SK-N-SH treated with all-trans-retinoic acid at 6 μM for 48 hours (cell line): ENCODE results near the gene VMP1.

Experiments used
- ATAC-seq: fragments of 200-7000 bp; cut with Tn5 transposase; 3 replicates; pipeline ENCODE4 v1.9.1; 2020; ENCODE audit warnings: mild to moderate bottlenecking, moderate library complexity
- BACH2 ChIP-seq: fragments of 250-450 bp; sonication (Bioruptor Pico); IDR thresholded peaks from 2 replicates; pipeline ENCODE4 v1.9.0; 2021; ENCODE audit warnings: mild to moderate bottlenecking, borderline replicate concordance
- CSDC2 ChIP-seq: fragments of 250-450 bp; sonication (Bioruptor Pico); IDR thresholded peaks from 2 replicates; pipeline ENCODE4 v1.5.0; 2020; ENCODE audit warnings: mild to moderate bottlenecking, moderate library complexity
- CSRNP3 ChIP-seq: fragments of 250-450 bp; sonication (Bioruptor Pico); IDR thresholded peaks from 2 replicates; pipeline ENCODE4 v1.5.1; 2021; ENCODE audit warnings: mild to moderate bottlenecking, moderate library complexity
- GLIS3 ChIP-seq: fragments of 250-450 bp; sonication (Bioruptor Pico); IDR thresholded peaks from 2 replicates; pipeline ENCODE4 v1.5.0; 2020; ENCODE audit warnings: mild to moderate bottlenecking, moderate library complexity
- ISL1 ChIP-seq: fragments of 250-450 bp; sonication (Bioruptor Pico); IDR thresholded peaks from 2 replicates; pipeline ENCODE4 v2.1.2; 2022; ENCODE audit warnings: mild to moderate bottlenecking, moderate library complexity
- OSR1 ChIP-seq: fragments of 250-450 bp; sonication (Bioruptor Pico); IDR thresholded peaks from 2 replicates; pipeline ENCODE4 v1.8.0; 2022; ENCODE audit warnings: moderate library complexity, mild to moderate bottlenecking, inconsistent platforms
- POU6F1 ChIP-seq: fragments of 250-450 bp; sonication (Bioruptor Pico); IDR thresholded peaks from 2 replicates; pipeline ENCODE4 v1.8.0; 2021; ENCODE audit warnings: low read depth, mild to moderate bottlenecking, moderate library complexity, borderline replicate concordance
- PPARA ChIP-seq: fragments of 250-450 bp; sonication (Bioruptor Pico); IDR thresholded peaks from 2 replicates; pipeline ENCODE4 v1.5.0; 2020; ENCODE audit warnings: mild to moderate bottlenecking, borderline replicate concordance
- RARB ChIP-seq: fragments of 250-450 bp; sonication (Bioruptor Pico); IDR thresholded peaks from 2 replicates; pipeline ENCODE4 v1.8.0; 2021; ENCODE audit warnings: mild to moderate bottlenecking, moderate library complexity
- SNAI2 ChIP-seq: fragments of 250-450 bp; sonication (Bioruptor Pico); IDR thresholded peaks from 2 replicates; pipeline ENCODE4 v1.5.0; 2020; ENCODE audit warnings: mild to moderate bottlenecking, moderate library complexity
- TOX ChIP-seq: fragments of 250-450 bp; sonication (Bioruptor Pico); IDR thresholded peaks from 2 replicates; pipeline ENCODE4 v1.8.0; 2021; ENCODE audit warnings: mild to moderate bottlenecking, moderate library complexity, borderline replicate concordance
- ZC3H10 ChIP-seq: fragments of 250-450 bp; sonication (Bioruptor Pico); IDR thresholded peaks from 2 replicates; pipeline ENCODE4 v1.5.1; 2021; ENCODE audit warnings: mild to moderate bottlenecking, moderate library complexity
- ZFP3 ChIP-seq: fragments of 250-450 bp; sonication (Bioruptor Pico); IDR thresholded peaks from 2 replicates; pipeline ENCODE4 v1.5.0; 2020; ENCODE audit warnings: mild to moderate bottlenecking, moderate library complexity
- ZFP30 ChIP-seq: fragments of 450-650 bp; formaldehyde crosslinking; IDR thresholded peaks from 2 replicates; pipeline ENCODE4 v1.5.0; 2022; ENCODE audit warnings: mild to moderate bottlenecking, moderate library complexity
- ZNF565 ChIP-seq: fragments of 450-650 bp; formaldehyde crosslinking; conservative IDR thresholded peaks from 2 replicates; pipeline ENCODE4 v1.5.0; 2020; ENCODE audit warnings: low read depth, mild to moderate bottlenecking, moderate library complexity
- ZNF70 ChIP-seq: fragments of 450-650 bp; formaldehyde crosslinking; IDR thresholded peaks from 2 replicates; pipeline ENCODE4 v1.5.0; 2020; ENCODE audit warnings: mild to moderate bottlenecking, moderate library complexity
- ZNF8 ChIP-seq: fragments of 450-650 bp; formaldehyde crosslinking; IDR thresholded peaks from 2 replicates; pipeline ENCODE4 v1.5.0; 2020; ENCODE audit warnings: mild to moderate bottlenecking, moderate library complexity
- TF ChIP-seq, protein P1 (sequence below): fragments of 250-450 bp; sonication (Bioruptor Pico); IDR thresholded peaks from 2 replicates; pipeline ENCODE4 v1.8.0; 2020; ENCODE audit warnings: mild to moderate bottlenecking, moderate library complexity, borderline replicate concordance

Gene VMP1

DNA sequence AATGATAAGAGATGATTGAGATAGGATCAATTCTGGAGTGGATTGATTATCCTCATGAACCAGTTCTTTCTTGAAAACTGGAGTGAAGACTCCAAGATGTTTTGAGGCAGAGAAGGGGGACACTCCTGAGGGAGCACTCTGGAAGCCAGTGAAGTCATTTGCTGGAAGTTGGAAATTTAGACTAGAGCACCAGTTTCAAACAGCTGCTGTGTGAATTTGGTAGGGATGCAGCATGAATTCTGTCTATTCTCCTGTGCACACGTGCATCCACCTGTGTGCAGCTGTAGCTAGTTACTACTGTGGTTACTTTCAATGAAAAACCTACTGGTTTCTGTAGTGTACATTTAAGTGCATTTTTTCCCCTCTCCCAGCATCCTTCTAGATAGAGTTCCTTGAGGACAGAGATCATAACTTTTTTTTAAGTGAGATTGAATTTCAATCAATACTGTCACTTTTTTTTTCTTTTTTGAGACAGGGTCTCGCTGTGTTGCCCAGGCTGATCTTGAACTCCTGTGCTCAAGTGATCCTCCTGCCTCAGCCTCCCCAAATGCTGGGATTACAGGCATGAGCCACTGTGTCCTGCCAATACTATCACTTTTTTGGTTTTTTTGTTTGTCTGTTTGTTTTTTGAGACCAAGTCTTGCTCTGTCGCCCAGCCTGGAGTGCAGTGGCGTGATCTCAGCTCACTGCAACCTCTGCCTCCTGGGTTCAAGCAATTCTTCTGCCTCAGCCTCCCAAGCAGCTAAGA is 119.4 kb downstream of the VMP1 start:
- TF ChIP-seq ZNF70 (CRISPR knock-in tag) (no peak), CSDC2 (CRISPR knock-in tag) (peak; percentile 60; the same call in 1 of the 2 replicates)
- ATAC-seq, result no peak

DNA sequence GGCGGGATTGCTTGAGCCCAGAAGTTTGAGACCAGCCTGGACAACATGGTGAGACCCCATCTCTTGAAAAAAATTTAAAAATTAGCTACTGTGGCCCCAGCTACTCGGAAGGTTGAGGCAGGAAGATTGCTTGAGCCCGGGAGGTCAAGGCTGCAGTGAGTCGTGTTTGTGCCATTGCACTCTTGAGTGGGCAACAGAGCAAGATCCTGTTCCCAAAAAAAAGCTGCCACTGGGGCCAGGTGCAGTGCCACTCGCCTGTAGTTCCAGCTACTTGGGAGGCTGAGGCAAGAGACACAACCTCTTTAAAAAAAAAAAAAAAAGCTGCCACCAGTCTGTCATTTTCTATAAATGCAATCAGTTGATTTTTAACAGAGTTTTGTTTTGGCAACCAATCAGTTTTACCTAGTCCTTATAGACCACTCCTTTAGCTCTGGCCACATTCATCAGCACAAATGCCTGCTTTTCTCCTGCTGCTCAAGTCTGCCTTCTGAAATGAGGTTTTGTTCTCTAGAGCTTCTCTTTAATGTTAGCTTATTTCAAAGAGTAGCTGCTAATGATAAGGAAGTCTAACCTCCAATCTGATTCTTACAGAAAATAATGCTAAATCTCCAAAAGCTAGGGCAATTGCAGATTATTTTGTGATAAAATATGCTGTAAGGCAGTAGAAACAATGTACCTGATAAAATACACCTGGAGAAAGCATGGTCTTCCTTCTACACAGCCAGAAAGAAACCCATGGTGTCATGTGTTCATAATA is 120.4 kb downstream of the VMP1 start:
- TF ChIP-seq CSDC2 (CRISPR knock-in tag) (peak; percentile 79; the same call in 1 of the 2 replicates), ZNF70 (CRISPR knock-in tag) (no peak), GLIS3 (CRISPR knock-in tag) (no peak), SNAI2 (CRISPR knock-in tag) (no peak), ZC3H10 (peak; percentile 52; the same call in 1 of the 2 replicates), OSR1 (CRISPR knock-in tag) (0 out of 2 replicates have a peak, but pooled peaks have one; percentile 47), ZNF565 (no peak), ISL1 (CRISPR knock-in tag) (peak; percentile 76), POU6F1 (CRISPR knock-in tag) (0 out of 2 replicates have a peak, but pooled peaks have one; percentile 39), ZFP3 (peak; percentile 20; the same call in 1 of the 2 replicates), CSRNP3 (CRISPR knock-in tag) (no peak), RARB (peak; percentile 87; the same call in 1 of the 2 replicates)
- TF ChIP-seq, protein P1, sequence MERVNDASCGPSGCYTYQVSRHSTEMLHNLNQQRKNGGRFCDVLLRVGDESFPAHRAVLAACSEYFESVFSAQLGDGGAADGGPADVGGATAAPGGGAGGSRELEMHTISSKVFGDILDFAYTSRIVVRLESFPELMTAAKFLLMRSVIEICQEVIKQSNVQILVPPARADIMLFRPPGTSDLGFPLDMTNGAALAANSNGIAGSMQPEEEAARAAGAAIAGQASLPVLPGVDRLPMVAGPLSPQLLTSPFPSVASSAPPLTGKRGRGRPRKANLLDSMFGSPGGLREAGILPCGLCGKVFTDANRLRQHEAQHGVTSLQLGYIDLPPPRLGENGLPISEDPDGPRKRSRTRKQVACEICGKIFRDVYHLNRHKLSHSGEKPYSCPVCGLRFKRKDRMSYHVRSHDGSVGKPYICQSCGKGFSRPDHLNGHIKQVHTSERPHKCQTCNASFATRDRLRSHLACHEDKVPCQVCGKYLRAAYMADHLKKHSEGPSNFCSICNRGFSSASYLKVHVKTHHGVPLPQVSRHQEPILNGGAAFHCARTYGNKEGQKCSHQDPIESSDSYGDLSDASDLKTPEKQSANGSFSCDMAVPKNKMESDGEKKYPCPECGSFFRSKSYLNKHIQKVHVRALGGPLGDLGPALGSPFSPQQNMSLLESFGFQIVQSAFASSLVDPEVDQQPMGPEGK (CRISPR knock-in tag), result peak; percentile 34; the same call in 1 of the 2 replicates

DNA sequence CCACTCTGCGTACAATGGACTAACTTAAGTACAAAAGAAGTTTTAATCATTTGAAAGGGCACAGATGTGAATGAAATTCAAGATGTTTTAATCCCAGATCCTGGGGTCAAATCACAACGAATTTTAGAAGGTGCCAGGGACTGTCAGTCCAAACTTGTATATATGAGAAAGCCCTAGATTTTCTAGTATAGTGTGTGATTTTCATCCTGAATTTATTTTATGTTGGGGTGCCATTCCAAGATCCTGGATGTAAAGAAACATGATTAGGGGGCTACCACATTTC is 121.0 kb downstream of the VMP1 start:
- ATAC-seq, result no peak
- TF ChIP-seq CSDC2 (CRISPR knock-in tag), result no peak
- TF ChIP-seq ZFP30 (CRISPR knock-in tag), result no peak
- TF ChIP-seq GLIS3 (CRISPR knock-in tag), result no peak
- no peak for TF ChIP-seq ISL1 (CRISPR knock-in tag)
- no peak for TF ChIP-seq ZFP3
- TF ChIP-seq BACH2 (CRISPR knock-in tag), result no peak
- no peak for TF ChIP-seq POU6F1 (CRISPR knock-in tag)
- no peak for TF ChIP-seq ZC3H10
- TF ChIP-seq PPARA (CRISPR knock-in tag), result no peak
- no peak for TF ChIP-seq TOX
- TF ChIP-seq, protein P1 (CRISPR knock-in tag), result no peak
- no peak for TF ChIP-seq RARB
- no peak for TF ChIP-seq SNAI2 (CRISPR knock-in tag)

More for the DNA sequence above, 120.4 kb downstream of the VMP1 start:
- peak; percentile 46 for ATAC-seq

DNA sequence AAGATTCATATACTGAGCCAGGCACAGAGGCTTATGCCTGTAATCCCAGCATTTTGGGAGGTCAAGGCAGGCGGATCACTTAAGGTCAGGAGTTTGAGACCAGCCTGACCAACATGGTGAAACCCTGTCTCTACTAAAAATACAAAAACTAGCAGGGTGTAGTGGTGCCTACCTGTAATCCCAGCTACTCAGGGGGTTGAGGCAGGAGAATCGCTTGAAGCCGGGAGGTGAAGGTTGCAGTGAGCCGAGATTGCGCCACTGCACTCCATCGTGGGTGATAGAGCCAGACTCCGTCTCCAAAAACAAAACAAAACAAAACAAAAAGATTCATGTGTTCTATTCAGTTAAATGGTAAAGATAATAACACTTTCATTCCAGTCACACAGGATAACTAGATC is 121.4 kb downstream of the VMP1 start:
- ATAC-seq, result peak; percentile 7
- TF ChIP-seq CSRNP3 (CRISPR knock-in tag), result 0 out of 2 replicates have a peak, but pooled peaks have one; percentile 36
- TF ChIP-seq, protein P1 (CRISPR knock-in tag), result peak; percentile 42; the same call in 1 of the 2 replicates
- TF ChIP-seq GLIS3 (CRISPR knock-in tag), result peak; percentile 42; the same call in 1 of the 2 replicates
- TF ChIP-seq OSR1 (CRISPR knock-in tag), result peak; percentile 81; the same call in 1 of the 2 replicates
- 0 out of 2 replicates have a peak, but pooled peaks have one; percentile 38 for TF ChIP-seq ZNF565
- TF ChIP-seq ZFP3, result peak; percentile 81
- TF ChIP-seq CSDC2 (CRISPR knock-in tag), result peak; percentile 97
- 0 out of 2 replicates have a peak, but pooled peaks have one; percentile 3 for TF ChIP-seq ZNF8 (CRISPR knock-in tag)
